Measurements from ENCODE around the gene SLC7A7.
"Not testable (repeated sequence)": the region's sequence is repeated elsewhere in the genome, so short reads cannot be mapped to it uniquely, and the experiment has no call there.

SLC7A7 gene

DNA sequence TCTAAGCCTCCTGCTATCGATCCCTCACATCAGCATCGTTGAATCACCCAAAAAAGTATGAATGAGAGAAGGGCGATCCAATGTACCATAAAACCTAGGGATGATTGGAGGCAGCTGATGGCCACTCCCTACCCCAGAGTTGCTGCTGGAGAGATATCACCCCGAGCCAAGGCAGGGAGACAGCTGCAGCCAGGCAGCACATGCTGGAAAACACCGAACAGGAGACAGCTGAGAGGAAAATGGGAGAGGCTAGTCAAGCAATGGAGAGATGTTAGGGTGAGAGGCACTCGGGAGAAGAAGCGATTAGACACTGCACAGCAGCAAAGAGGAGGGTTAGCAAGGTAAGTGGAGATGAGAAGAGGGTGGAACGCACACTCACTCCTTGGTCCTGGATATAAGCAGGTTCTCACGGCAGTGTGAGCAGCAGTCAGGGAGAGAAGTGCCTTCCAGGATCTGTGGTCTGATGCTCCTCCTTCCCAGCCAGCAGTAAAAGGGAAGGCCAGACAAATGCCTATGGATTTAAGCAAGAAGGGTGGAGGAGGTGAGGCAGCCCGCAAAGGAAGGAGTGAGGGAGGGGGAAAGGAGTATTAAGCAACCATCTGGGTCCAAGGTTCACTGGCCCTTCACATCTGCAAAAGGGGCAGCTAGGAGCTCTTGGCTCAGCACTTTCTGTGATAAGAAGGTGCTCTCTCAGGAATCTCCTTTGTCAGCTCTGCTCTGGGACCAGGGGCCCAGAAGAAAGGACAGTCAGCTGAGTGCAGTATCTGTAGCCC lies at the start of gene SLC7A7:
Gene SLC7A7 (minus strand): TSS at position 495 of the 773 bp plus-strand sequence. CDS start 2,037 bp downstream, outside the sequence.
- no peak within 1 kb of the TSS for H3K4me3 ChIP-seq (ENCODE audit: low read depth, low read length)
- TF ChIP-seq CTCF (IDR thresholded peaks at IDR 0.05; ENCODE audit: control insufficient read depth, extremely low read depth, insufficient read depth) = no peak
- DNase-seq (ENCODE audit: low read depth) = no peak

DNA sequence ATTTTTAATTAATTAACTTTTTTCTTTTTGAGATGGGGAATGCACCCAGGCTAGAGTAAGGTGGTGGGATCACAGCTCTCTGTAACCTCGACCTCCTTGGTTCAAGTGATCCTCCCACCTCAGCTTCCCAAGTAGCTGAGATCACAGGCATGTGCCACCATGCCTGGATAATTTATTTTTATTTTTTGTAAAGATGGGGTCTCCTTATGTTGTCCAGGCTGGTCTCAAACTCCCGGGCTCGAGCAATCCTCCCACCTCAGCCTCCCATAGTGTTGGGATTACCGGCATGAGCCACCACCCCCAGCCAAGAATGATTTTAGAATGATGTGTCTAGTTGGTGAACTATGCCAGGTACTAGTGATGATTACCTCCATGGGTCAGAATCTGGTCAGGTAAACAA lies 49.7 kb upstream of the SLC7A7 start:
- DNase-seq (ENCODE audit: low read depth) = no peak
- no peak for TF ChIP-seq CTCF (IDR thresholded peaks at IDR 0.05; ENCODE audit: control insufficient read depth, extremely low read depth, insufficient read depth)
- H3K4me3 ChIP-seq (ENCODE audit: low read depth, low read length) = no peak overlapping the region

- H3K4me3 ChIP-seq (ENCODE audit: low read depth, low read length) = no peak overlapping the region
- no peak for TF ChIP-seq CTCF (IDR thresholded peaks at IDR 0.05; ENCODE audit: control insufficient read depth, extremely low read depth, insufficient read depth)
- no peak for DNase-seq (ENCODE audit: low read depth)
Observed at GRCh38 chr14:22861651-22862050, 46.4 kb upstream of the SLC7A7 start.

DNA sequence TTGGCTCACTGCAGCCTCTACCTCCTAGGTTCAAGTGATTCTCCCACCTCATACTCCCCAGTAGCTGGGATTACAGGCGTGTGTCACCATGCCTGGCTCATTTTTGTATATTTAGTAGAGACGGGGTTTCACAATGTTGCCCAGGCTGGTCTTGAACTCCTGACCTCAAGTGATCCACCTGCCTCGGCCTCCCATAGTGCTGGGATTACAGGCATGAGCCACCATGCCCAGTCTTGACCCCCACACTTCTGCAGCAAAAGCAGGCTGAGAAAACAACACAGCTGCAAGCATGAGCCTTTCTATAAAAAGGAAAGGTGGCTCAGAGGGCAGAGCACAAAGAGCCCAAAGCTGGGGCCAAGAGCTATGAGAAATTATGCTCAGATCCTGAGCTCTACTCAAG lies 45.1 kb upstream of the SLC7A7 start:
- not testable (repeated sequence) for H3K4me3 ChIP-seq (ENCODE audit: low read depth, low read length)

GRCh38 chr14:22856428-22856827 lies 41.2 kb upstream of the SLC7A7 start:
- no peak for DNase-seq (ENCODE audit: low read depth)
- H3K4me3 ChIP-seq (ENCODE audit: low read depth, low read length) = no peak overlapping the region
- no peak for TF ChIP-seq CTCF (IDR thresholded peaks at IDR 0.05; ENCODE audit: control insufficient read depth, extremely low read depth, insufficient read depth)

More for the DNA sequence above, 45.1 kb upstream of the SLC7A7 start:
- not testable (repeated sequence) for DNase-seq (ENCODE audit: low read depth)

DNA sequence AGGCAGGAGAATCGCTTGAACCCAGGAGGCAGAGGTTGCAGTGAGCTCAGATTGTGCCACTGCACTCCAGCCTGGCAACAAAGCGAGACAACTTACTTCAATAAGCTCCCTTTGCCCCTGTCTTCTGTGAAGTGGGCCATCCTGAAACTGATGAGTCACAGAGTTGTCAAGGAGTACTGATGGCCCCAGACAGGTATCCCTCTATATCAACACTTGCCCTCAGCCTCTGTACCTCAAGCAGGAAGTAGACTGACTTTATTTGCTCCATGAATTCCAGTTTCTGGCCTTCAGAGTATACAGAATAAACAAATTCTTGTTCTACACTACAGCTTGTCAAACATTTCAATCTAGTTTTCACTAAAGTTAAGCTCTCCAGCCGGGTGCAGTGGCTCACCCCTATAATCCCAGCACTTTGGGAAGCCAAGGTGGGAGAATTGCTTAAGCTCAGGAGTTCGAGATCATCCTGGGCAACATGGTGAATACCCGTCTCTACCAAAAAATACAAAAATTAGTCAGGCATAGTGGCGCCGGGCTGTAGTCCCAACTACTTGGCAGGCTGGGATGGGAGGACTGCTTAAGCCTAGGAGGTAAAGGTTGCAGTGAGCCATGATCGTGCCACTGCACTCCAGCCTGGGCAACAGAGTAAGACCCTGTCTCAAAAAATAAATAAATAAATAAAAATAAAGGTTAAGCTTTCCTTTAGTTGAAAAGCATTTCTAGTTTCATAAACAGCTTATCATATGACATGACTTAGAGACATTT lies 39.9 kb upstream of the SLC7A7 start:
- no peak overlapping the region for H3K4me3 ChIP-seq (ENCODE audit: low read depth, low read length)
- no peak for DNase-seq (ENCODE audit: low read depth)
- no peak for TF ChIP-seq CTCF (IDR thresholded peaks at IDR 0.05; ENCODE audit: control insufficient read depth, extremely low read depth, insufficient read depth)

DNA sequence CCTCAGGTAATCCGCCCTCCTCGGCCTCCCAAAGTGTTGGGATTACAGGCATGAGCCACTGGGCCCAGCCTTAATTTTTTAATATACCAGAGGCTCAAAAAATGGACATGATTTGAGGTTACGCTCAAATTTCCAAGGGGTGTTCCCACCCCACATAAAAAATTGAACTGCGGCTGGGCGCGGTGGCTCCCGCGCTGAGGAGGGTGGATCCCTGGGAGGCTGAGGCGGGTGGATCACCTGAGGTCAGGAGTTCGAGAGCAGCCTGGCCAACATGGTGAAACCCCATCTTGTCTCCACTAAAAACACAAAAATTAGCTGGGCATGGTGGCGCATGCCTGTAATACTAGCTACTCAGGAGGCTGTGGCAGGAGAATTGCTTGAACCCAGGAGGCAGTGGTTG lies 39.1 kb upstream of the SLC7A7 start:
- not testable (repeated sequence) for DNase-seq (ENCODE audit: low read depth); H3K4me3 ChIP-seq (ENCODE audit: low read depth, low read length)
